Right lobe of liver (tissue), 4 donors: ENCODE data around the gene ASIC2.

Source experiments
- CTCF ChIP-seq, 4 donors: fragments of 200-600 bp in 3 of 4; fragments of 450-650 bp in 1 of 4; IDR thresholded peaks; one replicate each; pipeline versions ENCODE4 v1.5.1 to v1.8.0; 2016 to 2022; ENCODE audit warnings: antibody characterized with exemption in 4 of 4, mild to moderate bottlenecking in 2 of 4
- POLR2A ChIP-seq: fragments of 450-650 bp; IDR thresholded peaks from one replicate; pipeline ENCODE4 v1.6.1; 2017; ENCODE audit warnings: antibody characterized with exemption, mild to moderate bottlenecking
- donor health status: DM: no; HTN: no; CAD: no.
- donor health status: DM: no; HTN: no; CAD: no.
- donor health status: DM: no; HTN: yes; CAD: no.

GRCh38 chr17:33086041-33086440, 207.1 kb downstream of the ASIC2 start:
- TF ChIP-seq CTCF (IDR thresholded peaks at IDR 0.05): no peak
- no peak for TF ChIP-seq POLR2A
